Spleen (tissue), 11 donors: ENCODE results near the gene FBXW4. TPM values are rescaled to one million over a fixed set of nuclear protein-coding genes. Genes with fewer than 3 reads are reported as not detected.

ENCODE experiments used
- DNase-seq: peaks from one replicate; pipeline ENCODE4 v3.0.0-alpha.2; 2020
- H3K27ac ChIP-seq, 8 donors: fragments of 200-600 bp; sonication (generic) in 7 of 8; 1 replicate in 4 of 8; 2 replicates in 4 of 8; pipeline versions ENCODE4 v1.5.0 to v1.8.0; 2016 to 2021; ENCODE audit warnings: inconsistent platforms in 4 of 8, mild to moderate bottlenecking in 4 of 8, moderate library complexity in 1 of 8
- H3K27me3 ChIP-seq, 7 donors: fragments of 200-600 bp; sonication (generic) in 6 of 7; replicated peaks in 1 of 7; 1 replicate in 4 of 7; 2 replicates in 3 of 7; pipeline versions ENCODE4 v1.5.0 to v1.8.0; 2016 to 2021; ENCODE audit warnings: inconsistent platforms in 3 of 7, mild to moderate bottlenecking in 1 of 7
- H3K36me3 ChIP-seq, 6 donors: fragments of 200-600 bp; sonication (generic) in 5 of 6; 1 replicate in 4 of 6; 2 replicates in 2 of 6; pipeline versions ENCODE4 v1.5.0 to v1.8.0; 2016 to 2021; ENCODE audit warnings: inconsistent platforms in 2 of 6
- H3K4me1 ChIP-seq, 6 donors: fragments of 200-600 bp; sonication (generic) in 5 of 6; 1 replicate in 3 of 6; 2 replicates in 3 of 6; pipeline versions ENCODE4 v1.5.0 to v1.8.0; 2016 to 2021; ENCODE audit warnings: inconsistent platforms in 3 of 6
- H3K4me3 ChIP-seq, 8 donors: fragments of 200-600 bp; sonication (generic) in 7 of 8; 1 replicate in 4 of 8; 2 replicates in 4 of 8; pipeline versions ENCODE4 v1.5.0 to v1.8.0; 2016 to 2021; ENCODE audit warnings: inconsistent platforms in 4 of 8, mild to moderate bottlenecking in 4 of 8, moderate library complexity in 2 of 8
- H3K9me3 ChIP-seq, 8 donors: fragments of 200-600 bp; sonication (generic) in 7 of 8; 1 replicate in 4 of 8; 2 replicates in 4 of 8; pipeline versions ENCODE4 v1.5.0 to v1.8.0; 2016 to 2021; ENCODE audit warnings: inconsistent platforms in 4 of 8
- POLR2A ChIP-seq, 3 donors: fragments of 450-650 bp; IDR thresholded peaks; one replicate each; pipeline ENCODE4 v1.5.1; 2017; ENCODE audit warnings: antibody characterized with exemption in 3 of 3, mild to moderate bottlenecking in 1 of 3
- POLR2AphosphoS5 ChIP-seq, 3 donors: sonication (generic); formaldehyde crosslinking; IDR thresholded peaks; one replicate each; pipeline ENCODE4 v1.5.1; 2017; ENCODE audit warnings: antibody characterized with exemption in 3 of 3
- WGBS, 5 donors: extraction: QIAGEN DNeasy Blood & Tissue Kit in 3 of 5; methylation state at CpG; one replicate each; pipeline versions ENCODE4 v1.1.5 to v1.1.7; 2013 to 2018; 5-methylcytosine and 5-hydroxymethylcytosine counted together
- intact Hi-C: fragments of 100-400 bp; cut with DNase I; formaldehyde crosslinking; loops from one replicate; pipeline ENCODE4 v1.15.0; 2023; ENCODE audit warnings: low total_unique reads
- polyA plus RNA-seq, 3 donors: library from polyadenylated mRNA; stranded (reverse); fragments of 200-250 nt; gene quantifications; one replicate each; pipeline ENCODE4 v1.2.1, GENCODE V29; 2013
- total RNA-seq, 7 donors: library from RNA; depleted of rRNA in 3 of 7; stranded (reverse); fragments of >200 nt in 3 of 7; fragmentation: NEBNext Ultra II Directional in 4 of 7; extraction: Animal tissue kit (Norgen Biotek cat#: 25700) in 4 of 7; gene quantifications; one replicate each; pipeline versions ENCODE4 v1.1.0 to v1.2.1, GENCODE V29; 2016 to 2021
- TF ChIP-seq, protein P1 (sequence below), 11 experiments: fragments of 200-600 bp in 7 of 11; fragments of 450-650 bp in 4 of 11; sonication (generic) in 4 of 11; IDR thresholded peaks in 8 of 11; conservative IDR thresholded peaks in 3 of 11; 1 replicate in 7 of 11; 2 replicates in 4 of 11; pipeline versions ENCODE4 v1.4.0 to v1.8.0; 2016 to 2021; ENCODE audit warnings: antibody characterized with exemption in 11 of 11, inconsistent platforms in 4 of 11, mild to moderate bottlenecking in 1 of 11
- donor health status: healthy with polysubstance abuse.
- donor health status: DM: no; HTN: no; CAD: no; lungs with moderate emphysema.
- donor health status: DM: no; HTN: no; CAD: no.
- donor health status: Bipolar disorder and iron deficiency.
- donor health status: healthy.
- donor health status: DM: no; HTN: no; CAD: no.
- donor health status: DM: yes; HTN: yes; CAD: no.

The FBXW4 gene
- total and polyA plus RNA-seq, 10 donors, result 24.1 to 78.1 (median 54.8) TPM

- H3K9me3 ChIP-seq, result no peaks in the 10 kb centered on the region
- WGBS, 5 donors, result 65 to 77% (median 71%) methylated on average over 12 to 16 of the region's 16 CpGs
- intact Hi-C loops, result no loop called here
- H3K4me1 ChIP-seq, result peaks cover 0 to 19% (median 6%) of the 10 kb centered on the region in 6 donors
- peaks cover 0 to 100% (median 55%) of the 10 kb centered on the region in 6 donors for H3K36me3 ChIP-seq
- peak overlapping the region in 3 of 8 donors; percentile 3 to 52 (median 7) for H3K27ac ChIP-seq
- H3K27me3 ChIP-seq, result no peaks in the 10 kb centered on the region
- peak in 2 of 3 donors; percentile 11 to 27 for TF ChIP-seq POLR2AphosphoS5 (IDR thresholded peaks at IDR 0.05)
- TF ChIP-seq POLR2A (IDR thresholded peaks at IDR 0.05), result no peak
- no peak overlapping the region for H3K4me3 ChIP-seq
- DNase-seq, result no peak
Measured at GRCh38 chr10:101611096-101611905, 83.7 kb downstream of the FBXW4 start.

DNA sequence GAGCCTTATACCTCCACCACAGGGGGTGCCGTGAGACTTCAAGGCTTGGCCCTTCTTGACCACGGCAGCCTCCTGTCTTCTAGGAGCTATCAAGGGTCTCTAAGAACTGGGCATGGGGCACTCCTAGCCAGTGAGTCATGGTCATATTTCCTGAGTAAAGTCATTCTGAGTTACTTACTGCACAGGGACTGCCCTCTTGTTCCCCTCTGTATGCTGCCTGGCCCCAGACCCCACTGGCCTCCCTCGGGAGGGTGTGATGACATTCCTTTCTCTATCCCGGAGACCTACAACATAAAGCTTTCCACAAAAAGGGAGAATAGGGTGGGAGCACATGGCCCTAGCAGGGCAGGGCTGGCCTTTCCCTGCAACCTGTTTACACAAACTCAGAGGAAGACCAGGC lies 85.5 kb downstream of the FBXW4 start:
- H3K27me3 ChIP-seq, result no peaks in the 10 kb centered on the region
- TF ChIP-seq, protein P1, sequence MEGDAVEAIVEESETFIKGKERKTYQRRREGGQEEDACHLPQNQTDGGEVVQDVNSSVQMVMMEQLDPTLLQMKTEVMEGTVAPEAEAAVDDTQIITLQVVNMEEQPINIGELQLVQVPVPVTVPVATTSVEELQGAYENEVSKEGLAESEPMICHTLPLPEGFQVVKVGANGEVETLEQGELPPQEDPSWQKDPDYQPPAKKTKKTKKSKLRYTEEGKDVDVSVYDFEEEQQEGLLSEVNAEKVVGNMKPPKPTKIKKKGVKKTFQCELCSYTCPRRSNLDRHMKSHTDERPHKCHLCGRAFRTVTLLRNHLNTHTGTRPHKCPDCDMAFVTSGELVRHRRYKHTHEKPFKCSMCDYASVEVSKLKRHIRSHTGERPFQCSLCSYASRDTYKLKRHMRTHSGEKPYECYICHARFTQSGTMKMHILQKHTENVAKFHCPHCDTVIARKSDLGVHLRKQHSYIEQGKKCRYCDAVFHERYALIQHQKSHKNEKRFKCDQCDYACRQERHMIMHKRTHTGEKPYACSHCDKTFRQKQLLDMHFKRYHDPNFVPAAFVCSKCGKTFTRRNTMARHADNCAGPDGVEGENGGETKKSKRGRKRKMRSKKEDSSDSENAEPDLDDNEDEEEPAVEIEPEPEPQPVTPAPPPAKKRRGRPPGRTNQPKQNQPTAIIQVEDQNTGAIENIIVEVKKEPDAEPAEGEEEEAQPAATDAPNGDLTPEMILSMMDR (IDR thresholded peaks at IDR 0.05 in 8 of 11, conservative IDR thresholded peaks at IDR 0.05 in 3 of 11), result no peak
- TF ChIP-seq POLR2AphosphoS5 (IDR thresholded peaks at IDR 0.05) (no peak), POLR2A (IDR thresholded peaks at IDR 0.05) (no peak)
- peaks cover 0 to 19% (median 6%) of the 10 kb centered on the region in 6 donors for H3K4me1 ChIP-seq
- H3K36me3 ChIP-seq, result peaks cover 0 to 100% (median 57%) of the 10 kb centered on the region in 6 donors
- intact Hi-C loops, result loop anchor here (10.0 kb wide), 1 partner anchor 175 kb away; the partner anchor contains the start of gene NPM3
- DNase-seq, result no peak
- H3K27ac ChIP-seq, result no peak overlapping the region
- 89 to 94% (median 92%) methylated on average over 4 of the region's 4 CpGs for WGBS, 5 donors
- no peaks in the 10 kb centered on the region for H3K9me3 ChIP-seq
- no peak overlapping the region for H3K4me3 ChIP-seq

DNA sequence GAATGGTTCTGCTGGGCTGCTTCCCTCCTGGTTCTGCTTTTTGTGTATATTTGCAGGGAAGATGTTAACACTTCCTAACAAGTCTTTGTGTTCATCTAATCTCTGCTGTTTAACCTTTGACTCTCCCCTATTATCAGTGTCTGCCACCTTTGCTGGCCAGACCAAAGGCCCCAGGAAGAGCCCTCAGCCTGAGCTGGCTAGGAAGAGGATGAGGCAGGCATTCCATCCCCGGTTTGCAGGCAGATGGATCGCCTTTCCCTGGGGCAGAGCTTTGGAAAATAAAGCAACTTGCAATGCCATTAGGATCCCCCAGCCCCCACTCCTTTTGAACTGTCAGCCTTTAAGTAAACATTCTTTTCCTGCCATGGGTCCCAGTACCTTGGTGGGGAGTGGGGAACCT lies 87.8 kb downstream of the FBXW4 start:
- H3K4me1 ChIP-seq, result peaks cover 0 to 14% (median 6%) of the 10 kb centered on the region in 6 donors
- H3K9me3 ChIP-seq, result no peaks in the 10 kb centered on the region
- no peak overlapping the region for H3K27ac ChIP-seq
- H3K36me3 ChIP-seq, result peaks cover 0 to 86% (median 55%) of the 10 kb centered on the region in 6 donors
- intact Hi-C loops, result loop anchor here (10.0 kb wide), 1 partner anchor 178 kb away; the partner anchor contains the start of gene NPM3
- no peak for DNase-seq
- WGBS, 5 donors, result 41 to 79% (median 66%) methylated on average over 2 of the region's 2 CpGs
- no peak overlapping the region for H3K4me3 ChIP-seq
- no peaks in the 10 kb centered on the region for H3K27me3 ChIP-seq
- TF ChIP-seq POLR2A (IDR thresholded peaks at IDR 0.05) (no peak), POLR2AphosphoS5 (IDR thresholded peaks at IDR 0.05) (no peak)
- TF ChIP-seq, protein P1 (IDR thresholded peaks at IDR 0.05 in 8 of 11, conservative IDR thresholded peaks at IDR 0.05 in 3 of 11), result no peak

- no peaks in the 10 kb centered on the region for H3K9me3 ChIP-seq
- no peaks in the 10 kb centered on the region for H3K4me1 ChIP-seq
- DNase-seq, result peak; percentile 86
- no peak overlapping the region for H3K27ac ChIP-seq
- H3K36me3 ChIP-seq, result peaks cover 0 to 44% (median 16%) of the 10 kb centered on the region in 6 donors
- H3K4me3 ChIP-seq, result no peak overlapping the region
- 58 to 72% (median 61%) methylated on average over 6 of the region's 6 CpGs for WGBS, 5 donors
- no peaks in the 10 kb centered on the region for H3K27me3 ChIP-seq
- intact Hi-C loops, result loop anchor here (10.0 kb wide), 1 partner anchor 182 kb away; the partner anchor contains the start of gene NPM3
- TF ChIP-seq POLR2A (IDR thresholded peaks at IDR 0.05) (no peak), POLR2AphosphoS5 (IDR thresholded peaks at IDR 0.05) (peak in 2 of 3 donors; percentile 47 to 56)
- TF ChIP-seq, protein P1 (IDR thresholded peaks at IDR 0.05 in 8 of 11, conservative IDR thresholded peaks at IDR 0.05 in 3 of 11), result peak; percentile 45 to 86 (median 74)
Measured at GRCh38 chr10:101602761-101603398, 92.1 kb downstream of the FBXW4 start.
